Upper lobe of left lung (tissue), 6 donors: ENCODE measurements around the gene PARD3B. TPM values are rescaled to one million over a fixed set of nuclear protein-coding genes. Genes with fewer than 3 reads are reported as not detected.

Source experiments
- ATAC-seq, 2 donors: fragments of 200-7000 bp; cut with Tn5 transposase; one replicate each; pipeline ENCODE4 v1.9.1; 2022; ENCODE audit warnings: mild to moderate bottlenecking in 2 of 2, moderate library complexity in 2 of 2; ENCODE audit not compliant: low FRiP score in 2 of 2
- DNase-seq, 2 donors: peaks; one replicate each; pipeline ENCODE4 v3.0.0-alpha.2; 2019 to 2020
- H3K27ac ChIP-seq, 4 donors: fragments of 200-600 bp; sonication (generic); one replicate each; pipeline ENCODE4 v1.5.1; 2016 to 2019
- H3K27me3 ChIP-seq, 4 donors: fragments of 200-600 bp; sonication (generic); one replicate each; pipeline ENCODE4 v1.5.1; 2017 to 2019
- H3K36me3 ChIP-seq, 4 donors: fragments of 200-600 bp; sonication (generic); one replicate each; pipeline ENCODE4 v1.5.1; 2016 to 2019
- H3K4me1 ChIP-seq, 4 donors: fragments of 200-600 bp; sonication (generic); one replicate each; pipeline ENCODE4 v1.5.1; 2018 to 2019
- H3K4me3 ChIP-seq, 4 donors: fragments of 200-600 bp; sonication (generic); one replicate each; pipeline ENCODE4 v1.5.1; 2017 to 2019; ENCODE audit warnings: mild to moderate bottlenecking in 2 of 4, moderate library complexity in 1 of 4
- H3K9me3 ChIP-seq, 4 donors: fragments of 200-600 bp; sonication (generic); one replicate each; pipeline ENCODE4 v1.5.1; 2018 to 2019
- EP300 ChIP-seq, 4 donors: sonication (generic); formaldehyde crosslinking; IDR thresholded peaks; one replicate each; pipeline ENCODE4 v1.5.1; 2017; ENCODE audit warnings: antibody characterized with exemption in 4 of 4, control low read depth in 2 of 4
- POLR2A ChIP-seq, 4 donors: fragments of 450-650 bp; IDR thresholded peaks; one replicate each; pipeline ENCODE4 v1.5.1; 2016 to 2017; ENCODE audit warnings: antibody characterized with exemption in 4 of 4, mild to moderate bottlenecking in 2 of 4
- POLR2AphosphoS5 ChIP-seq, 2 donors: sonication (generic); formaldehyde crosslinking; IDR thresholded peaks; one replicate each; pipeline ENCODE4 v1.5.1; 2017; ENCODE audit warnings: antibody characterized with exemption in 2 of 2
- WGBS, 2 donors: methylation state at CpG; one replicate each; pipeline ENCODE4 v1.1.5; 2017 to 2018; 5-methylcytosine and 5-hydroxymethylcytosine counted together
- total RNA-seq, 6 donors: library from RNA; depleted of rRNA in 4 of 6; stranded (reverse); fragments of >200 nt in 4 of 6; gene quantifications; one replicate each; pipeline versions ENCODE4 v1.1.0 to v1.2.1, GENCODE V29; 2016 to 2021
- TF ChIP-seq, protein P1 (sequence below), 6 experiments: fragments of 450-650 bp in 4 of 6; fragments of 200-600 bp in 2 of 6; sonication (generic) in 2 of 6; IDR thresholded peaks; one replicate each; pipeline ENCODE4 v1.5.1; 2016 to 2019; ENCODE audit warnings: antibody characterized with exemption in 6 of 6
- donor health status: DM: no; HTN: no; CAD: no; lungs with moderate emphysema.
- donor health status: DM: no; HTN: yes; CAD: no; lungs with severe emphysema.

The PARD3B gene
- total RNA-seq, 6 donors from 2014 or later: 17.8 to 44.9 (median 24.2) TPM

DNA sequence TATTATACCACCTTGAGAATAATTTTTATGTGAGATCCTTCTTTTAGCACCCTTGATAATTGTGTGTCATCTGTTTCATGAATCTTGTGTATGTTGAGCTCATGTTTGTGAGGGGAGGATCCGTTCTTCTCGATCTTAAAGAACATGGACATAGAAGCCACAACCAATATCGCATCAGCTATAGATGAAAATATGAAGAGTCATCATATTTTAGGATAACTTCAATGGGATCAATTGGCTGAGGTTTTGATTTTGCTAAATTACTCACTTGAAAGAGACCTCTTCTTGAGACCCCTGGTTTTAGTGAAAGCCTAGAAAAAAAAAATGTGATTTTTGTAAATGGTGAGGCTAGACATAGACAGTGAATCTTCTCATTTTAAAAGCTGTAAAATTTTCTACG lies 751.7 kb downstream of the PARD3B start:
- Histone ChIP-seq H3K4me1 (no peaks in the 10 kb centered on the region), H3K27me3 (no peaks in the 10 kb centered on the region), H3K27ac (no peak overlapping the region), H3K4me3 (no peak overlapping the region), H3K36me3 (no peaks in the 10 kb centered on the region), H3K9me3 (no peaks in the 10 kb centered on the region)
- ATAC-seq (no peak), DNase-seq (no peak)
- 96 to 99% methylated on average over 4 of the region's 4 CpGs for WGBS, 2 donors
- TF ChIP-seq EP300 (IDR thresholded peaks at IDR 0.05) (no peak), POLR2AphosphoS5 (IDR thresholded peaks at IDR 0.05) (no peak), POLR2A (IDR thresholded peaks at IDR 0.05) (no peak)
- TF ChIP-seq, protein P1, sequence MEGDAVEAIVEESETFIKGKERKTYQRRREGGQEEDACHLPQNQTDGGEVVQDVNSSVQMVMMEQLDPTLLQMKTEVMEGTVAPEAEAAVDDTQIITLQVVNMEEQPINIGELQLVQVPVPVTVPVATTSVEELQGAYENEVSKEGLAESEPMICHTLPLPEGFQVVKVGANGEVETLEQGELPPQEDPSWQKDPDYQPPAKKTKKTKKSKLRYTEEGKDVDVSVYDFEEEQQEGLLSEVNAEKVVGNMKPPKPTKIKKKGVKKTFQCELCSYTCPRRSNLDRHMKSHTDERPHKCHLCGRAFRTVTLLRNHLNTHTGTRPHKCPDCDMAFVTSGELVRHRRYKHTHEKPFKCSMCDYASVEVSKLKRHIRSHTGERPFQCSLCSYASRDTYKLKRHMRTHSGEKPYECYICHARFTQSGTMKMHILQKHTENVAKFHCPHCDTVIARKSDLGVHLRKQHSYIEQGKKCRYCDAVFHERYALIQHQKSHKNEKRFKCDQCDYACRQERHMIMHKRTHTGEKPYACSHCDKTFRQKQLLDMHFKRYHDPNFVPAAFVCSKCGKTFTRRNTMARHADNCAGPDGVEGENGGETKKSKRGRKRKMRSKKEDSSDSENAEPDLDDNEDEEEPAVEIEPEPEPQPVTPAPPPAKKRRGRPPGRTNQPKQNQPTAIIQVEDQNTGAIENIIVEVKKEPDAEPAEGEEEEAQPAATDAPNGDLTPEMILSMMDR (IDR thresholded peaks at IDR 0.05): no peak

GRCh38 chr2:205297368-205297767 lies 752.1 kb downstream of the PARD3B start:
- TF ChIP-seq EP300 (IDR thresholded peaks at IDR 0.05): no peak
- Histone ChIP-seq H3K36me3 (peaks cover 0 to 3% (median 0%) of the 10 kb centered on the region in 4 donors), H3K4me1 (no peaks in the 10 kb centered on the region), H3K4me3 (no peak overlapping the region), H3K9me3 (no peaks in the 10 kb centered on the region), H3K27me3 (no peaks in the 10 kb centered on the region), H3K27ac (no peak overlapping the region)
- ATAC-seq: no peak
- DNase-seq: no peak

GRCh38 chr2:205297846-205298245 lies 752.6 kb downstream of the PARD3B start:
- no peak overlapping the region for H3K4me3 ChIP-seq
- ATAC-seq (no peak), DNase-seq (no peak)
- H3K27ac ChIP-seq: no peak overlapping the region
- peaks cover 0 to 8% (median 0%) of the 10 kb centered on the region in 4 donors for H3K36me3 ChIP-seq
- TF ChIP-seq POLR2AphosphoS5 (IDR thresholded peaks at IDR 0.05) (no peak), POLR2A (IDR thresholded peaks at IDR 0.05) (no peak)
- TF ChIP-seq, protein P1 (IDR thresholded peaks at IDR 0.05): no peak
- H3K27me3 ChIP-seq: no peaks in the 10 kb centered on the region
- H3K9me3 ChIP-seq: no peaks in the 10 kb centered on the region
- no peaks in the 10 kb centered on the region for H3K4me1 ChIP-seq
- WGBS, 2 donors: 80 to 87% methylated on average over 4 of the region's 4 CpGs

- no peak for ATAC-seq
- Histone ChIP-seq H3K9me3 (no peaks in the 10 kb centered on the region), H3K27ac (no peak overlapping the region), H3K27me3 (no peaks in the 10 kb centered on the region), H3K36me3 (no peaks in the 10 kb centered on the region), H3K4me3 (no peak overlapping the region), H3K4me1 (no peaks in the 10 kb centered on the region)
- TF ChIP-seq EP300 (IDR thresholded peaks at IDR 0.05): no peak
- TF ChIP-seq, protein P1 (IDR thresholded peaks at IDR 0.05): no peak
- DNase-seq: no peak
- 71 to 86% methylated on average over 5 of the region's 5 CpGs for WGBS, 2 donors
Measured at GRCh38 chr2:205311201-205311600, 765.9 kb downstream of the PARD3B start.

GRCh38 chr2:205321231-205321630 lies 776.0 kb downstream of the PARD3B start:
- Histone ChIP-seq H3K27me3 (no peaks in the 10 kb centered on the region), H3K4me3 (no peak overlapping the region), H3K27ac (no peak overlapping the region), H3K36me3 (no peaks in the 10 kb centered on the region), H3K4me1 (no peaks in the 10 kb centered on the region), H3K9me3 (no peaks in the 10 kb centered on the region)
- WGBS, 2 donors: 92 to 95% methylated on average over 2 of the region's 2 CpGs
- no peak for DNase-seq
- TF ChIP-seq POLR2AphosphoS5 (IDR thresholded peaks at IDR 0.05) (no peak), EP300 (IDR thresholded peaks at IDR 0.05) (no peak), POLR2A (IDR thresholded peaks at IDR 0.05) (no peak)
- TF ChIP-seq, protein P1 (IDR thresholded peaks at IDR 0.05): no peak
- ATAC-seq: no peak
